ENCODE measurements around the gene TRIP13.
A peak's percentile ranks its signal among the peaks of the same experiment; 100 is the strongest.

The TRIP13 gene

GRCh38 chr5:953535-954449, 61.1 kb downstream of the TRIP13 start:
- DNase-seq (ENCODE audit: low read depth) = no peak

GRCh38 chr5:955886-956761, 63.4 kb downstream of the TRIP13 start:
- no peak for DNase-seq (ENCODE audit: low read depth)

GRCh38 chr5:956941-957747, 64.5 kb downstream of the TRIP13 start:
- peak; percentile 78 for DNase-seq (ENCODE audit: low read depth)

DNA sequence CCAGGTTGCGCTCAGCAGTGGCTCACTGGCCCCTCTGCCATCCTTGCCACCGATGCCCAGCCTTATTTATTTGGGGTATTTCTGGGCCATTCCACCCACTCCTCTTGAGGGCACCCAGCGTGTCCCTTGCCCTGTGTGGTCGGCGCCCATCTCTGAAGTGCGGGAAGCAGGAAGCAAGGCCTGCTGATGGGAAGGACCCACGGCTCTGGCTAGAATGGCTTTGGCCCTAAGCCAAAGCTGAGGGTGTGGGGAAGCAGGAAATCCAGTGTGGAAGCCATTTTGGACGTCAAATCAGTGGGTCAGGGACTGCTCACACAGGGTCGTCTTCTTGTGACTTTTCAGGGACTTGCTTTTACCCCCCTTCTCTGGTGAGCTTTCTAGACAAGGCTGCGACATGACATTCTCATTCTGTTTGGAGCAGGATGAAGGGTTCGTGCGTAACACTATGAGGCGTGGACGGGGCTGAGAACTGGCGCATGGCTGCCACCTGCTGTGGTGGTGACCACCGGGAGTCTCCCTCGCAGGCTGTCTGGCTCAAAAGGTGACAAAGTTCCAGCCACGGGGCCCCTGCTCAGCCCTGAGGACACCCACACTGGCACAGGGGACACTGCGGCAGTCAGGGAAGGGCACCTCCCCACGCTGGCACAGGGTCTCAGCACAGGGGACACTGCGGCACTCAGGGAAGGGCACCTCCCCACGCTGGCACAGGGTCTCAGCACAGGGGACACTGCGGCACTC, 65.2 kb downstream of the TRIP13 start:
- no peak for DNase-seq (ENCODE audit: low read depth)

DNA sequence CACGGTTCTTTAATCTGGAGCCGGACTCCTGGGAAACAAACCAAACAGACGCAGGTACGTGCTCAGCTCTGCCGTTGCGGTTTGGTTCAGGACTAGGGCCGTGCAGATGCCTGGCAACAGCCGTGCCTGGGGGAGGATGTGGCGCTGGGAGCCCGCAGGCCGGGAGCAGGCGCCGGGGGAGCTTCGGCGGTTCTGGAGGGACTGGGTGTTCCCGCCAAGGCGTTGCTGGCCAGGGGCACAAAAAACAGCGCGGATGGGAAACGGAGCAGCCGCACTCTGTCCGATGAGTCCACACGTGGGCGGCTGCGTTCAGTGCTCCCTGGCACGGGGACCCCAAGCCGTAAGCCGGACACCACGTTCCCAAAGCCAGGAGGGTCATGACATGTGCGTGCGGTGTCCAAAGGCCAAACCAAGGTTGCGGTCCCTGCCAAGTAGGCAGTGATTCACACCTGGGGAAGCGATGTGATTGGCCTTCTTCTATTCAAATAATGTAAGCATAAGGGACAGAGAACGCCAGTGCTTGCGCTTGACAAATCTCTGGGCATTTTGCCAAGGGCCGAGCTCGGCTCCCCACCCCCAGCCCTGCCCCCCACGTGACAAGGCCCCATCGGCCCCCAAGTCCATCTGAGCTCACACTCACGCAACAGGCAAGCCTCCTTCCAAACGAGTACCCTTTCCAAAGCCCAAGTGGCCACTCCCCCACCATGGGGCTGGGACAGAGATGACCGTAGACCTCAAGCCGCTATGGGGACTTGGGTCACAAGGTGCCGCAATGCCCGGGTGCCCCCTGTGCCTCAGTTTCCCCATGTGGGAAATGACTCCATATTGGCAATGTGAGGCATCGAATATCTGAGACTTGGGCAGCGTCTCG, 66.3 kb downstream of the TRIP13 start:
- peak; percentile 26 for DNase-seq (ENCODE audit: low read depth)

- no peak for DNase-seq (ENCODE audit: low read depth)
Measured at GRCh38 chr5:959581-960531, 67.2 kb downstream of the TRIP13 start.

DNA sequence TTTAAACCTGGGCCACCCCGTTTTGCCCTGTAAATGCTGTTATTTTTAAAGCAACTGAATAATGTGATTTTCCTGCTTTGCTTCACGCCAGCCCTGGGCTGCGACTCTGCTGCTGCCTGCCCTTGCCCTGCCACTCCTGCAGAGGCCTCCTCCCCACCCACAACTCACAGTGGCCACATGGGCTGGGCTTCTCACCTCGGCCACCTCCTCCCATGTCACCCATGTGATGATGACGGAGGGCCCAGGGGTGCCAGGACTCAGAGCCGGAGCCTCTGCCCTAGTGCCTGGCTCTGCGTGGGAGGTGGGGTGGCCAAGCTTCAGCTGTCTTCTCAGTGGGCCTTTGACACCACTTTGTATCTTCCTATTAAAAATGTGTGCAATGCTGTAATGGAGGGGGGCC, 67.9 kb downstream of the TRIP13 start:
- no peak for DNase-seq (ENCODE audit: low read depth)

DNA sequence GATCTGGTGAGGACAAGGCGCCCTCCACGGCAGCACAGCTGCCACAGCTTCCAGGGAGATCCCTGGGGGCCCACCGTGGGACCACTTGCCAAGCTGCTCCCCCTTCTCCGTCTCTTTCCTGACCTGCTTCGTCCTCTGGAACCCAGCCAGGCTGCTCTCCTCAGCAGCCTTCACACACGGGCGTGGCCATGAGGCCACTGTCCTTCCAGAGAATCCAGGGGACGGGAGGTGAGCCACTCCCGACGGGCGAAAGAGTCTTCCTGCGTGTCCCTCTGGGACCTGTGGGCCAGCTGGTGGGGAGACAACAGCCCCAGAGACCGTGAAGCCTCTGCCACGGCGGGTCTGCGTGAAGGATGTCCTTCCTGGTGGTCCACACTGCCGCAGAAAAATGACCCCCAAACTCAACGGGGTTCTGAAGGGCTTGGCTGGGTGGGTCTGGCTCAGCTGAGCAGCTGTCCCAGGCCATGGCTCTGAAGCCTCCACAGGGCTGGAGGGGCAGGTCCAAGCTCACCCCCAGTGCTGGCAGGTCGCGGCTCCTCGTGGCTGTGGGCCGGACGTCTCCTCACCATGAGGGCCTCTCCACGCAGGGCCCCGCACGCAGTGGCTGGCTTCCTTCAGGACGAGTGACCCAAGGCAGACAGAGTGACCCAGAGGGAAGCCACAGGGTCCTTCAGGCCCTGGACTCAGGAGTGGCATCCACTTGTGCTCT, 68.5 kb downstream of the TRIP13 start:
- no peak for DNase-seq (ENCODE audit: low read depth)

DNA sequence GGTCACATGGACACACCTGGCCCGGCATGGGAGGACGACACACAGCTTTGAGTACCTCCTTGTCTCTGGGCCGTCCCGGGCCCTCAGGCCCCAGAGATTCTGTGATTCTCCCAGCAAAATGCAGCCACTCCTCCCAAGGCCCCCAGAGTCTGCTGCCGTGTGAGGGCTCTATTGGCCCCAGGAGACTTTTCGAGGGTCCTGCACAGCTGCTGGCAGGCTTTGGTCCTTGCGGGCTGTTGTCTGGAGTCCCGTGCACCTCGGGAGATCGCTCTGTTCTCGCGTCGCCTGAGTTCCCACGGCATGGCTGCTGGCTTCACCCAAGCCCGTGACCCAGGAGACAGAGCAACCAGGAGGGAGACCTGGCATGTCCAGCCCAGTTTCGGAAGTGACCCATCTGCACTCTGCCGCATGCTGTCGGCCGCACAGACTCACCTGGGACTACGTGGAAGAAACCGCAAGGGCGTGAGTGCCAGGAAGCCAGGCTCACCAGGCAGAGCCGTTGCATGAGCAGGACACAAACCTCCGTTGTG, 69.1 kb downstream of the TRIP13 start:
- DNase-seq (ENCODE audit: low read depth) = no peak

GRCh38 chr5:962386-962785, 69.7 kb downstream of the TRIP13 start:
- DNase-seq (ENCODE audit: low read depth) = no peak

- DNase-seq (ENCODE audit: low read depth) = no peak
Measured at GRCh38 chr5:962801-963200, 70.1 kb downstream of the TRIP13 start.

DNA sequence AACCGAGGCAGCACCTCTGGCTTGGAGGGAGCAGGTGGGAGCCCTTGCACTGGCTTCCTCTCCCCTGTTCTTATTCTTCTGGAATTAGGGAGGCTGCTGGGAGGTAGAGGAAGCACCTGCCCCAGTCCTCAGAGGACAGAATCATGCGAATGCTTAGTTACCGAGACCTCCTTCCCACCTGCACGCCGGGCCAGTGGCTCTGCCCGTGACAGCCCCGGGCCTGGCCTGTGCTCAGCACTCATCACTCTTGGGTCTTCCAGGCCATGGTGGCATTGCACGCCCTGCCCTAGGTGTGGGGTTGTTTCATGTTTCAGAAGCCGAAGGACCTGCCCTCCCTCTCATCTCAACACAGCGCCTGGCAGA, 70.6 kb downstream of the TRIP13 start:
- no peak for DNase-seq (ENCODE audit: low read depth)

DNA sequence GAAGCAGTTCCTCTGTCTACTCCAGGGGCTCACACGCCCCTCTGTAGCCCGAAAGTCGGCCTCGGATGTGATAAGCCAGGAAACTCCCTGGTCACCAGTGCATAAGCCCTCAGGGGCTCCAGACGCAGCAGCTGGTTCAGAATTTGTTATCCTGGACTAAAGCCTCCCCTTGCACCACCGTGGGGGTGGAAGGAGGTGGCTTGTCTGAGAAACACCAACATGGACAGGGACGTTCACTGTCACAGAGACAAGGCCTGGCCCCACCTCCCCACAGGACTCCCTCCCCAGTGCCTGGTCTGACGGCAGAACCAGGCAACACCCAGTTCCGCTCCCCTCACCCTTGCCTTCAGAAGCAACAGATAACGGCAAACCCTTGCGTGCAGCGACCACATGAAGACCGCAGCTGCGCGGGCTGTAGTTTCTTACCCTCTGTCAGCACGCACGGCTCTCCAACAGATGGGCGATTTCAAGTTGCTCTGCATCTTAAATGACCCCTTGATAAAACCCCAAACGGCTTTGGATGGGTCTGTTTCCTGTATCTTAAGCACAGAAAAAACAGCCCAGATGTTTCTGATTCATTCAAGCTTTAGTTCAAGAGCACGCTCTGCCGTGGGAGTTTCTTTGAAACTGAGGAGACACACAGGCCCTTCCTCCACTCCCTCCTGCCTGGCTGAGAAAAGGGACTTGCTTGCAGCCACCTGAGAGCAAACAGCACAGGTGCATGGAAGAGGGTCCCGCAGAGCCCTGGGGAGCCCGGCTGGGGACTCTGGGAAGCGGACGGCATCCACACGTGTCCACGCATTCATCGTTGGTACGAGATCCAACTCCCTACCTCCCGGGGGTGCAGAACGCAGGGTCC, 71.2 kb downstream of the TRIP13 start:
- DNase-seq (ENCODE audit: low read depth) = peak; percentile 31

DNA sequence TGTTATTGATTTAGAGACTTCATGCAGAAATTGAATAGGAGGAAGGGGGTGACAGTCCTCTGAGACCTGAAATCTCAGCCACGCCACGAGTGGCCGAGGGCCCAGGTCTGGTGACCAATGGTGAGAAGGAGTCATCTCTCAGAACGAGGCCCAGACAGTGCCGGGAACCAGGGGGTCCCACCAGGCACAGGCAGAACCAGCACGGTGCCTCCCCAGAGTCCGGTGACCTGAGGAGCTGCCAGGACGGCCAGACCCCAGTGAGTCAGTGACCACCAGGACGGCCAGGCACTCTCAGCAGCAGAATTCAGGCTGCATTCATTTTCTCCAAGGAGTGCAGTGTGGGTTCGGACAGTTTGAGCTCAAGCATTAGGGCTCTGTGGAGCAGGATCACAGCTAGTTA, 72.1 kb downstream of the TRIP13 start:
- no peak for DNase-seq (ENCODE audit: low read depth)

GRCh38 chr5:965604-966344, 73.1 kb downstream of the TRIP13 start:
- no peak for DNase-seq (ENCODE audit: low read depth)

DNA sequence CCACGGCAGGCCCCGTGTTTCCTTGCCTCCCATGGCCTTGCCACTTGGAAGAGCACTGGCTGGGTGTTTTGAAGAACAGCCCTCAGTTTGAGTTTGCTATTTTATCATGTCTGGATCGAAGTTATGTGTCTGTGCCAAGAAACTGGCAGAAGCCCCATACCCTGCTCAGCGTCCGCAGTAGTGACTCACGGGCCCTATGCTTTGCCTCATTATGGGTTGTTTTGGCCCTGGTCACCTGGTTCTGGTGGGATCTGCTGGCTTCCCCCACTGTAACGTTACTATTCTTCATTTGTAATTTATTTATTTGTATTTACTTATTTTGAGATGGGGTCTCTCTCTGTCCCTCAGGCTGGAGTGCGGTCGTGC, 73.6 kb downstream of the TRIP13 start:
- no peak for DNase-seq (ENCODE audit: low read depth)

- no peak for DNase-seq (ENCODE audit: low read depth)
Measured at GRCh38 chr5:966941-967340, 74.3 kb downstream of the TRIP13 start.
